IMR-90 (cell line): ENCODE results near the gene MPZL1. TPM values are rescaled to one million over a fixed set of nuclear protein-coding genes. Genes with fewer than 3 reads are reported as not detected.

Experiments
- ATAC-seq: fragments of 200-7000 bp; cut with Tn5 transposase; 2 replicates; pipeline ENCODE4 v1.9.1; 2020; ENCODE audit warnings: low read depth, mild to moderate bottlenecking, moderate library complexity
- BruUV-seq: library from RNA; stranded (reverse); fragments of 400-500 nt; replicated peaks from 2 replicates; lab custom pipeline; 2021; lab: Mats Ljungman, UMichigan
- CTCF ChIA-PET: fragments of 300-600 bp; formaldehyde crosslinking; extraction: SDS; loops from one replicate; lab custom pipeline; 2021; ENCODE audit warnings: antibody characterized with exemption; lab: Yijun Ruan, JAX
- POLR2A ChIA-PET: fragments of 300-600 bp; sonication (Branson Sonifier 250); formaldehyde crosslinking; loops from one replicate; lab custom pipeline; 2022; ENCODE audit warnings: antibody characterized with exemption; ENCODE audit not compliant: unreplicated experiment; lab: Charles Lee
- DNase-seq: peaks from one replicate; pipeline ENCODE4 v3.0.0; 2013
- H2AFZ ChIP-seq: replicated peaks from 2 replicates; pipeline ENCODE3; 2013; ENCODE audit warnings: low read length, mild to moderate bottlenecking; ENCODE audit not compliant: poor library complexity
- H2AK5ac ChIP-seq: 2 replicates; pipeline ENCODE4 v1.6.1; 2013; ENCODE audit warnings: low read depth, low read length, inconsistent platforms
- H2AK9ac ChIP-seq: replicated peaks from 2 replicates; pipeline ENCODE3; 2013; ENCODE audit warnings: mild to moderate bottlenecking, low read depth, low read length, moderate library complexity; ENCODE audit not compliant: poor library complexity
- H2BK120ac ChIP-seq: 2 replicates; pipeline ENCODE4 v1.6.1; 2013; ENCODE audit warnings: low read depth, low read length, inconsistent platforms
- H2BK15ac ChIP-seq: 3 replicates; pipeline ENCODE4 v1.6.1; 2013; ENCODE audit warnings: low read depth, low read length, inconsistent platforms
- H2BK20ac ChIP-seq: 2 replicates; pipeline ENCODE4 v1.6.1; 2013; ENCODE audit warnings: low read depth, mild to moderate bottlenecking, inconsistent platforms, low read length, moderate library complexity
- H2BK5ac ChIP-seq: 2 replicates; pipeline ENCODE4 v1.6.1; 2013; ENCODE audit warnings: mild to moderate bottlenecking, low read depth, low read length, inconsistent platforms; ENCODE audit not compliant: poor library complexity, severe bottlenecking
- H3K14ac ChIP-seq: replicated peaks from 2 replicates; pipeline ENCODE4 v1.6.1; 2013; ENCODE audit warnings: low read depth, low read length, inconsistent platforms
- H3K18ac ChIP-seq: 2 replicates; pipeline ENCODE4 v1.6.1; 2013; ENCODE audit warnings: low read depth, low read length, control low read depth
- H3K23ac ChIP-seq: 2 replicates; pipeline ENCODE4 v1.6.1; 2013; ENCODE audit warnings: low read depth, low read length, inconsistent platforms
- H3K27ac ChIP-seq: 2 replicates; pipeline ENCODE4 v1.5.1; 2013; ENCODE audit warnings: mild to moderate bottlenecking, control low read depth, low read length; ENCODE audit not compliant: insufficient read depth
- H3K27me3 ChIP-seq: 2 replicates; pipeline ENCODE4 v1.6.1; 2013; ENCODE audit warnings: low read length; ENCODE audit not compliant: control insufficient read depth, insufficient read depth
- H3K36me3 ChIP-seq: 2 replicates; pipeline ENCODE4 v1.6.1; 2013; ENCODE audit warnings: low read length, mixed read lengths; ENCODE audit not compliant: control insufficient read depth, insufficient read depth
- H3K4ac ChIP-seq: 2 replicates; pipeline ENCODE4 v1.6.1; 2013; ENCODE audit warnings: low read depth, low read length, inconsistent platforms
- H3K4me1 ChIP-seq: 2 replicates; pipeline ENCODE4 v1.6.1; 2013; ENCODE audit warnings: low read length, mixed read lengths; ENCODE audit not compliant: control insufficient read depth, insufficient read depth
- H3K4me2 ChIP-seq: 2 replicates; pipeline ENCODE4 v1.6.1; 2013; ENCODE audit warnings: low read depth, mild to moderate bottlenecking, control low read depth, low read length, moderate library complexity
- H3K4me3 ChIP-seq: 2 replicates; pipeline ENCODE4 v1.5.1; 2013; ENCODE audit warnings: low read depth, mild to moderate bottlenecking, control low read depth, low read length, moderate library complexity; ENCODE audit not compliant: insufficient read depth
- H3K56ac ChIP-seq: 2 replicates; pipeline ENCODE4 v1.6.1; 2013; ENCODE audit warnings: low read length, inconsistent platforms; ENCODE audit not compliant: insufficient read depth; ENCODE audit errors: extremely low read depth
- H3K79me1 ChIP-seq, 2 experiments: 2 replicates each; pipeline ENCODE4 v1.6.1; 2013; ENCODE audit warnings: low read length in 2 of 2, inconsistent platforms in 1 of 2, low read depth in 1 of 2
- H3K9ac ChIP-seq: 2 replicates; pipeline ENCODE4 v1.6.1; 2013; ENCODE audit warnings: low read depth, low read length, control low read depth
- H3K9me1 ChIP-seq: 2 replicates; pipeline ENCODE4 v1.6.1; 2013; ENCODE audit warnings: low read length, inconsistent platforms; ENCODE audit not compliant: insufficient read depth
- H3K9me3 ChIP-seq: 2 replicates; pipeline ENCODE4 v1.6.1; 2013; ENCODE audit warnings: low read length; ENCODE audit not compliant: control insufficient read depth, insufficient read depth
- H4K20me1 ChIP-seq: 2 replicates; pipeline ENCODE4 v1.6.1; 2013; ENCODE audit warnings: low read length, inconsistent platforms; ENCODE audit not compliant: insufficient read depth
- H4K5ac ChIP-seq: 2 replicates; pipeline ENCODE4 v1.6.1; 2013; ENCODE audit warnings: mild to moderate bottlenecking, low read depth, low read length, control low read depth
- H4K8ac ChIP-seq, 2 experiments: 2 replicates each; pipeline ENCODE4 v1.6.1; 2013; ENCODE audit warnings: low read depth in 2 of 2, low read length in 2 of 2, control low read depth in 1 of 2, inconsistent platforms in 1 of 2
- H4K91ac ChIP-seq: 2 replicates; pipeline ENCODE4 v1.6.1; 2013; ENCODE audit warnings: low read depth, low read length, inconsistent platforms; ENCODE audit not compliant: insufficient read depth
- BHLHE40 ChIP-seq: fragments of 150-350 bp; IDR thresholded peaks from 2 replicates; pipeline ENCODE4 v1.6.1; 2016; ENCODE audit warnings: mild to moderate bottlenecking, low read depth, low read length
- CEBPB ChIP-seq: IDR thresholded peaks from 2 replicates; pipeline ENCODE4 v1.6.1; 2012; ENCODE audit warnings: low read depth, low read length, improper control_type of control experiment
- CHD1 ChIP-seq: IDR thresholded peaks from 2 replicates; pipeline ENCODE4 v1.6.1; 2012; ENCODE audit warnings: low read depth, low read length, improper control_type of control experiment
- FOS ChIP-seq: fragments of 150-350 bp; IDR thresholded peaks from 2 replicates; pipeline ENCODE4 v1.6.1; 2016; ENCODE audit warnings: low read depth, low read length
- MAZ ChIP-seq: IDR thresholded peaks from 2 replicates; pipeline ENCODE4 v1.6.1; 2012; ENCODE audit warnings: low read depth, mild to moderate bottlenecking, low read length, improper control_type of control experiment, moderate library complexity, borderline replicate concordance
- MXI1 ChIP-seq: IDR thresholded peaks from 2 replicates; pipeline ENCODE4 v1.6.1; 2012; ENCODE audit warnings: low read depth, mild to moderate bottlenecking, low read length, moderate library complexity, borderline replicate concordance
- NFE2L2 ChIP-seq: fragments of 150-350 bp; IDR thresholded peaks from 2 replicates; pipeline ENCODE4 v1.6.1; 2016; ENCODE audit warnings: low read depth, mild to moderate bottlenecking, low read length
- POLR2A ChIP-seq: IDR thresholded peaks from 2 replicates; pipeline ENCODE4 v1.6.1; 2012; ENCODE audit warnings: mild to moderate bottlenecking, low read depth, low read length
- RAD21 ChIP-seq: IDR thresholded peaks from 2 replicates; pipeline ENCODE4 v1.6.1; 2012; ENCODE audit warnings: low read length, improper control_type of control experiment
- RCOR1 ChIP-seq: IDR thresholded peaks from 2 replicates; pipeline ENCODE4 v1.6.1; 2012; ENCODE audit warnings: mild to moderate bottlenecking, low read length, improper control_type of control experiment; ENCODE audit not compliant: insufficient replicate concordance
- RFX5 ChIP-seq: IDR thresholded peaks from 2 replicates; pipeline ENCODE4 v1.8.0; 2012; ENCODE audit warnings: low read depth, mild to moderate bottlenecking, low read length, moderate library complexity
- SMC3 ChIP-seq: fragments of 150-350 bp; IDR thresholded peaks from 2 replicates; pipeline ENCODE4 v1.6.1; 2016; ENCODE audit warnings: low read depth, mild to moderate bottlenecking, antibody characterized with exemption, low read length, moderate library complexity
- WGBS, 2 experiments: methylation state at CpG; one replicate each; pipeline versions ENCODE4 v1.1.5 to v1.1.7; 2013; ENCODE audit warnings: missing lambda C conversion rate in 2 of 2; ENCODE audit not compliant: insufficient read length in 1 of 2; ENCODE audit errors: extremely low coverage in 2 of 2; 5-methylcytosine and 5-hydroxymethylcytosine counted together
- dilution Hi-C: fragments of 300-500 bp; cut with HindIII; formaldehyde crosslinking; loops from one replicate; pipeline ENCODE4 v1.14.3; 2018; ENCODE audit warnings: low sequenced_read_pairs; ENCODE audit not compliant: unreplicated experiment
- in situ Hi-C: fragments of 300-500 bp; cut with MboI; formaldehyde crosslinking; loops from 3 replicates; pipeline ENCODE4 v1.14.3; 2019; ENCODE audit warnings: low sequenced_read_pairs, inconsistent platforms, mixed read lengths
- intact Hi-C: fragments of 100-400 bp; cut with micrococcal nuclease; formaldehyde crosslinking; loops from 2 replicates; pipeline ENCODE4 v1.10.0; 2022
- polyA plus RNA-seq, 3 experiments: library from polyadenylated mRNA; depleted of rRNA; stranded (reverse); fragments of >200 nt; gene quantifications; 2 replicates each; pipeline ENCODE4 v1.2.3, GENCODE V29; 2012; ENCODE audit warnings: low replicate concordance in 1 of 3
- total RNA-seq: library from RNA; depleted of rRNA; stranded (reverse); fragments of >200 nt; gene quantifications from 2 replicates; pipeline ENCODE4 v1.2.3, GENCODE V29; 2012
- TF ChIP-seq, protein P1 (sequence below): fragments of 150-350 bp; IDR thresholded peaks from 2 replicates; pipeline ENCODE4 v1.6.1; 2016; ENCODE audit warnings: low read depth, mild to moderate bottlenecking, low read length, moderate library complexity, borderline replicate concordance
- TF ChIP-seq, protein P2 (sequence below): conservative IDR thresholded peaks from 2 replicates; pipeline ENCODE4 v1.5.1; 2012; ENCODE audit warnings: mild to moderate bottlenecking, low read depth, low read length, improper control_type of control experiment
- TF ChIP-seq, protein P3 (sequence below): fragments of 150-350 bp; IDR thresholded peaks from 2 replicates; pipeline ENCODE4 v1.6.1; 2017; ENCODE audit warnings: mild to moderate bottlenecking, antibody characterized with exemption, low read length, low read depth

Gene MPZL1
- total and polyA plus RNA-seq, 2 of the 4 experiments (the other 2 are of a cell fraction), result 55.3 to 87.3 TPM

DNA sequence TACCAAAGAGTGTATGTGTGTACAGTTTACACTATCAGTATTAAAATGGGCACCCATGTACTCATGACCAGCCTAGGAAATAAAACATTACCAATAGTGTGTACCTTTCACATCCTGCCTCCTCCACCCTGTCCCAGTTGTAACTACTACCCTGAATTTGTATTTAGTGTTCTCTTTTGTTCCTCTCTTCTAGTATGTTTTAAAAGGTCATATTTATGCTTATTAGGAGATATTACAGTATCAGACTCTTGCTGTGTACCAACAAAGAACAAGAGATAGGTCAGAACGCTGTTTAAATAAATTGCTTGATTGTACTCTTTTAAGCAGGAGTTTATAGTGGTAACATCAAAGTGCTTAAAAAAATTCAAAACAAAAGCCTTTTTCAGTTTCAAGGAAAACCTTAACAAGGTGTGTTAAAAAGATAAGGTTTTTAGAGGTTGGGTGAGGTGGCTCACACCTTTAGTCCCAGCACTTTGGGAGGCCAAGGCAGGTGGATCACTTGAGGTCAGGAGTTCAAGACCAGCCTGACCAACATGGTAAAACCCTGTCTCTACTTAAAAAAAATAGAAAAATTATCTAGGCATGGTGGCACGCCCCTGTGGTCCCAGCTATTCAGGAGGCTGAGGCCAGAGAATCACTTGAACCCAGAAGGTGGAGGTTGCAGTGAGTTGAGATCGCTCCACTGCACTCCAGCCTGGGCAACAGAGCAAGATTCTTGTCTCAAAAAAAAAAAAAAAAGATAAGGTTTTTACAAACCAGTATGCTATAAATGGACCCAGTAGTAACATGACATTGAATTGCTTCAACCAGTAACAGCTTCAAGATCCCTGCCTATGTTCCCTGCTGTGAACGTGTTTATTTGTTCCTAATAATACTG, 35.9 kb downstream of the MPZL1 start:
- Histone ChIP-seq H3K27me3 (no peaks in the 10 kb centered on the region), H3K4me2 (no peak overlapping the region), H2BK5ac (no peak overlapping the region), H3K9ac (no peak overlapping the region), H2AK5ac (no peak overlapping the region), H3K23ac (no peak overlapping the region), H3K14ac (no peak overlapping the region), H4K8ac (no peak overlapping the region), H3K4ac (no peak overlapping the region), H3K27ac (no peak overlapping the region), H3K4me1 (peaks cover 7% of the 10 kb centered on the region), H3K36me3 (no peaks in the 10 kb centered on the region), H3K9me3 (no peaks in the 10 kb centered on the region), H4K5ac (no peak overlapping the region), H3K9me1 (peaks cover 12% of the 10 kb centered on the region), H3K79me1 (peaks cover 31 to 92% of the 10 kb centered on the region in 2 experiments), H2AK9ac (no peak overlapping the region), H2AFZ (no peak overlapping the region), H3K4me3 (no peak overlapping the region), H2BK120ac (no peak overlapping the region), H3K56ac (no peak overlapping the region), H4K20me1 (peaks cover 87% of the 10 kb centered on the region), H2BK15ac (no peak overlapping the region), H2BK20ac (no peak overlapping the region), H4K91ac (no peak overlapping the region), H3K18ac (no peak overlapping the region)
- ATAC-seq (no peak), DNase-seq (no peak)
- in situ Hi-C loops, result no loop called here
- POLR2A ChIA-PET, result no interaction called here
- CTCF ChIA-PET, result interaction anchor here (0.6 kb wide), 1 partner anchor 16 kb away, joined by 3 read pairs; no protein-coding TSS in a partner anchor
- no CpG with 5 or more reads among the region's 4 CpGs for WGBS, 2 experiments
- TF ChIP-seq CHD1 (no peak), POLR2A (no peak), RCOR1 (no peak), RAD21 (no peak), RFX5 (no peak), FOS (no peak), MAZ (no peak), BHLHE40 (no peak), MXI1 (no peak), NFE2L2 (no peak), SMC3 (no peak), CEBPB (no peak)
- TF ChIP-seq, protein P1, sequence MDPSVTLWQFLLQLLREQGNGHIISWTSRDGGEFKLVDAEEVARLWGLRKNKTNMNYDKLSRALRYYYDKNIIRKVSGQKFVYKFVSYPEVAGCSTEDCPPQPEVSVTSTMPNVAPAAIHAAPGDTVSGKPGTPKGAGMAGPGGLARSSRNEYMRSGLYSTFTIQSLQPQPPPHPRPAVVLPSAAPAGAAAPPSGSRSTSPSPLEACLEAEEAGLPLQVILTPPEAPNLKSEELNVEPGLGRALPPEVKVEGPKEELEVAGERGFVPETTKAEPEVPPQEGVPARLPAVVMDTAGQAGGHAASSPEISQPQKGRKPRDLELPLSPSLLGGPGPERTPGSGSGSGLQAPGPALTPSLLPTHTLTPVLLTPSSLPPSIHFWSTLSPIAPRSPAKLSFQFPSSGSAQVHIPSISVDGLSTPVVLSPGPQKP, result no peak
- TF ChIP-seq, protein P2, sequence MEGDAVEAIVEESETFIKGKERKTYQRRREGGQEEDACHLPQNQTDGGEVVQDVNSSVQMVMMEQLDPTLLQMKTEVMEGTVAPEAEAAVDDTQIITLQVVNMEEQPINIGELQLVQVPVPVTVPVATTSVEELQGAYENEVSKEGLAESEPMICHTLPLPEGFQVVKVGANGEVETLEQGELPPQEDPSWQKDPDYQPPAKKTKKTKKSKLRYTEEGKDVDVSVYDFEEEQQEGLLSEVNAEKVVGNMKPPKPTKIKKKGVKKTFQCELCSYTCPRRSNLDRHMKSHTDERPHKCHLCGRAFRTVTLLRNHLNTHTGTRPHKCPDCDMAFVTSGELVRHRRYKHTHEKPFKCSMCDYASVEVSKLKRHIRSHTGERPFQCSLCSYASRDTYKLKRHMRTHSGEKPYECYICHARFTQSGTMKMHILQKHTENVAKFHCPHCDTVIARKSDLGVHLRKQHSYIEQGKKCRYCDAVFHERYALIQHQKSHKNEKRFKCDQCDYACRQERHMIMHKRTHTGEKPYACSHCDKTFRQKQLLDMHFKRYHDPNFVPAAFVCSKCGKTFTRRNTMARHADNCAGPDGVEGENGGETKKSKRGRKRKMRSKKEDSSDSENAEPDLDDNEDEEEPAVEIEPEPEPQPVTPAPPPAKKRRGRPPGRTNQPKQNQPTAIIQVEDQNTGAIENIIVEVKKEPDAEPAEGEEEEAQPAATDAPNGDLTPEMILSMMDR, result no peak
- TF ChIP-seq, protein P3, sequence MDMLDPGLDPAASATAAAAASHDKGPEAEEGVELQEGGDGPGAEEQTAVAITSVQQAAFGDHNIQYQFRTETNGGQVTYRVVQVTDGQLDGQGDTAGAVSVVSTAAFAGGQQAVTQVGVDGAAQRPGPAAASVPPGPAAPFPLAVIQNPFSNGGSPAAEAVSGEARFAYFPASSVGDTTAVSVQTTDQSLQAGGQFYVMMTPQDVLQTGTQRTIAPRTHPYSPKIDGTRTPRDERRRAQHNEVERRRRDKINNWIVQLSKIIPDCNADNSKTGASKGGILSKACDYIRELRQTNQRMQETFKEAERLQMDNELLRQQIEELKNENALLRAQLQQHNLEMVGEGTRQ, result no peak
- intact Hi-C loops, result loop anchor here (5.0 kb wide), 1 partner anchor 35 kb away; the partner anchor contains the start of gene MPZL1
- dilution Hi-C loops, result no loop called here
- BruUV-seq, result no TSS peak
